Memory B cell (primary cell): ENCODE results near the gene COL4A2.

Experiments used
- ATAC-seq: fragments of 150-1000 bp; cut with Tn5 transposase; 2 replicates; pipeline ENCODE4 v1.10.0; 2021; ENCODE audit warnings: low read depth, mild to moderate bottlenecking, moderate library complexity
- DNase-seq, 2 donors: peaks; one replicate each; pipeline ENCODE4 v3.0.0; 2022; ENCODE audit warnings: low spot score in 2 of 2
- H3K27ac Mint-ChIP-seq: one replicate; pipeline ENCODE4 v1.8.0; 2022; ENCODE audit warnings: mild to moderate bottlenecking, moderate library complexity, mixed read lengths
- H3K27me3 Mint-ChIP-seq: one replicate; pipeline ENCODE4 v1.8.0; 2022; ENCODE audit warnings: mixed read lengths
- H3K36me3 Mint-ChIP-seq: one replicate; pipeline ENCODE4 v1.8.0; 2022; ENCODE audit warnings: mild to moderate bottlenecking, mixed read lengths
- H3K4me1 Mint-ChIP-seq: one replicate; pipeline ENCODE4 v1.8.0; 2022; ENCODE audit warnings: mixed read lengths
- H3K4me3 Mint-ChIP-seq: one replicate; pipeline ENCODE4 v1.8.0; 2022; ENCODE audit warnings: mild to moderate bottlenecking, moderate library complexity, mixed read lengths
- H3K9me3 Mint-ChIP-seq: one replicate; pipeline ENCODE4 v1.8.0; 2022; ENCODE audit warnings: mixed read lengths

COL4A2 gene

DNA sequence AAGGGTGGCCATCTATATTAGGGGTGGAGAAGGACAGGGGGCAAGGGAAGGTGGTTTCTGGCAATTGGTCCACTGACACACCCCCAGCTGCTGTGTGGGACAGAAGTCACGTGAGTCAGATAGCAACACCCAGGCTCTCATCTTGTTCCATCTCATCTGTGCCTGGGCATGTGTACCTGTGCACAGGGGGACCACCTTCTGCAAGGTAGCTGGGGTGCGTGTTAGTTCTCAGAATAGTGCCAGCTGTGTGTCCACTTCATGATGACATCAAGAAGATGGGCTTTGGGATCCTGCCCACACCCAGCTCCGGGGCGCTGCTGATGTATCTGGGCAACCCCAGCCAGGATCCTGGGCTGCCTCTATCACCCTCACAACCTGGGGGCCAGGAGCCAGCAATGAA is 38.6 kb downstream of the COL4A2 start:
- Mint-ChIP-seq H3K36me3 (no peaks in the 10 kb centered on the region), H3K9me3 (peaks cover 2% of the 10 kb centered on the region), H3K4me1 (peaks cover 7% of the 10 kb centered on the region), H3K4me3 (no peak overlapping the region), H3K27me3 (peaks cover 2% of the 10 kb centered on the region), H3K27ac (no peak overlapping the region)
- DNase-seq = no peak
- no peak for ATAC-seq

DNA sequence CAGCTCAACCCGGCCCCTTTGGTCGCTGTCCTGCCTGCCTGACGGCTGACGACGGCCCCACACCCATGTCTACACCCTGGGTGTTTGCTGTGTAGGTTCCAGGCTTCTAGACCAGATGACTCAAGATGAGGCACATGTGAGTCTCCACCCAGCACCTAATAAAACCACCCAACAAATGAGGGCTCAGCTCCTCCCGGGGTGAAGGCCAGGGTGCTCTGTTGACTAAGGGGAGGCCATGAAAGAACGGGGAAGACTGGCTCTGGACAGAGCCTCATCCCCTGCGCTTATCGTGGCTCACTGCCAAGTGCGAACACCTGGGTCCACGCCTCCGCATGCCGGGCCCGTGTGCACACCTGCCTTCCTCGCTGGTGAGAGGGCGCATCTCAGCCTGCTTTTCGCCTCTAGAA is 39.6 kb downstream of the COL4A2 start:
- Mint-ChIP-seq H3K9me3 (peaks cover 2% of the 10 kb centered on the region), H3K4me1 (no peaks in the 10 kb centered on the region), H3K36me3 (no peaks in the 10 kb centered on the region), H3K27ac (no peak overlapping the region), H3K27me3 (peaks cover 3% of the 10 kb centered on the region), H3K4me3 (no peak overlapping the region)
- DNase-seq (no peak), ATAC-seq (no peak)

DNA sequence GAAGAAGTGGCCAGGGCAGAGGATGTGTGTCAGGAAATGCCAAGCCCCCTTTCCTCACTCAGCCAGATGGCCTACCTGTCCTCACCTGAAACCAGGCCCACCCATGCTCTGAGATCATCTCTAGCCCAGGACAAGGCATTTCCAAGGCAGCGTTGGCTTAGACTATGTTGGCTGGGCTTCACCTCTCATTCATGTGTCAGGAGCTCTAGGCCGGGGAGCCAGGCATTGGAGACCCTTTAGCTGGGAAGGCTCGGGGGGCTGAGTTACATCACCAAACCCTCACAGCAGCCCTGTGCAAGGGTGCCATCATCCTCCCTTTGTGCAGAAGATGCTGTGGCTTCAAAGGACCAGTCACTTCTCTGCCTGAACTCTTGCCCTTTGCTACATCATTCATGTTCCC is 40.0 kb downstream of the COL4A2 start:
- Mint-ChIP-seq H3K4me3 (no peak overlapping the region), H3K9me3 (peaks cover 2% of the 10 kb centered on the region), H3K27ac (no peak overlapping the region), H3K27me3 (peaks cover 6% of the 10 kb centered on the region), H3K36me3 (no peaks in the 10 kb centered on the region), H3K4me1 (no peaks in the 10 kb centered on the region)
- DNase-seq (no peak), ATAC-seq (no peak)

DNA sequence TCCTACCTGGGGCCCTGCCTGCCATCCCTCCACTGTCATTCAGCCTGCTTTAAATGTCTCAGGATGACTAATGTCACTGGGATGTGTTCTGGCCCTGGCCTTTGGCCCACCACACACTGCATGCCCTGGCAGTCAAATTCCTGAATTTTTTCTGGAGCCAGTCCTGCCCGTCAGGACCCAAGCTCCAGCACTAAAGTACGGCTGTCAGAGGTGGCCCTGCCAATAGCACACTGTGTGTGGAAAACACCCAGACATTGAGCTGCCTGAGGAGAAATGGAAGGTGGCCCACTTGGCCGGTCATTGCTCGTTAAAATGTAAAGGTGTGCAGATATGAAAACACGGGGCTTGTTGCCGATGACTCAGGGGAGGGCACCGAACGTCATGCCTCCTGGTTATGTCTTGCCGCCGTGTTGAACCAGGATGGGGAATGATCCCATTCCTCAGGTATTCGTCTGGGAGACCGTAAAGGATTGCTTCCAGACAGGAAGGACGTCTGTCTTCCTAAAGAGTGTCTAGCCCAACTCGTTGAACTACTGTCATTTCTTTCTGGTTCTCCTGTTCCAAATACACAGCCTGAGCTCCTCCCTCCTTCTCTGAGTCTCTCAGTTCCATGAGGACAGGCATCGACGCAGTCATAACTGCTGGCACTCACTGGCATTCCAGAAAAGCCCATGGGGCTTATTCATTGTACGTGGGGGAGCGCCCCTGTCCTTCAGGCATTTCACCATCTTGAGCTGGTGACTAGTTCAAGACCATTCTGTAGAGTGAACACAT is 40.6 kb downstream of the COL4A2 start:
- H3K9me3 Mint-ChIP-seq = peaks cover 2% of the 10 kb centered on the region
- no peak for ATAC-seq
- peaks cover 6% of the 10 kb centered on the region for H3K27me3 Mint-ChIP-seq
- no peaks in the 10 kb centered on the region for H3K4me1 Mint-ChIP-seq
- no peaks in the 10 kb centered on the region for H3K36me3 Mint-ChIP-seq
- no peak overlapping the region for H3K27ac Mint-ChIP-seq
- H3K4me3 Mint-ChIP-seq = no peak overlapping the region
- no peak for DNase-seq

DNA sequence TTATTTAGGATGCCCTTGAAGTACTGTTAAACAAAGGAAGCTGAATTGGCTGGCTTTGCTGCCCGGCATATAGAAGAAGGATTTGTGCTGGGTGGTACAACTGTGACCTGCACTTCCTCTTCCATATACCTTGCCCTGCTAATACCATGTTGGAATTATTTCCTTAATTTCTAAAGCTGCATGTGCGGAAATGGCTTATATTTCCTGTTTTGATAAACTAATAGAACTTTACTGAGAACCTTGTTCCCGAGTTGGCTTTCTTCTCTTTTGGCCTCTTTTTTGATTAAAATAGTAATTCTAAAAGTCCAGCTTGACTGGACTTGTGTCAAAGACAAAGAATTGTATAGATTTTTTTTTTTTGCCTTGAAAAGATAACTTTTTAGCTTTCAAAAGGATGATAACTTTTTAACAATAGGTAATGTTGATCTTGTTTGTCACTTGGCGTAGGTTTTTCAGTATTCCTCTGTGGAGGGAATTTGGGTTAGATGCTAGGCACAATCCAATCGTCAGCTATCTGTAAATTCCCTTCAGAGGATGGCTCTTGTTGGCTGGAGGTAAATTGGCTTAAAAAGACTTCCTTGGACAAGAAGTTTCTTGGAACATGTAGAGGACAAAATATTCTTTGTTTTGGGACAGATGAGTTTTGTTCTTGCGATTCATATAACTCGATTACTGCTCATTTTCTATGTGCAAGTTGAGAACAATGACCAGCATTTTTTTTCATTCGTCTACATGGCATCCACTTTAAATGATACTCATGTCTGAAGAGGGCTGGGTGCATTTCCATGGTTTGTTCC is 41.4 kb downstream of the COL4A2 start:
- ATAC-seq = no peak
- no peak for DNase-seq
- Mint-ChIP-seq H3K9me3 (peaks cover 2% of the 10 kb centered on the region), H3K27me3 (peaks cover 6% of the 10 kb centered on the region), H3K27ac (no peak overlapping the region), H3K4me1 (no peaks in the 10 kb centered on the region), H3K4me3 (no peak overlapping the region), H3K36me3 (no peaks in the 10 kb centered on the region)

DNA sequence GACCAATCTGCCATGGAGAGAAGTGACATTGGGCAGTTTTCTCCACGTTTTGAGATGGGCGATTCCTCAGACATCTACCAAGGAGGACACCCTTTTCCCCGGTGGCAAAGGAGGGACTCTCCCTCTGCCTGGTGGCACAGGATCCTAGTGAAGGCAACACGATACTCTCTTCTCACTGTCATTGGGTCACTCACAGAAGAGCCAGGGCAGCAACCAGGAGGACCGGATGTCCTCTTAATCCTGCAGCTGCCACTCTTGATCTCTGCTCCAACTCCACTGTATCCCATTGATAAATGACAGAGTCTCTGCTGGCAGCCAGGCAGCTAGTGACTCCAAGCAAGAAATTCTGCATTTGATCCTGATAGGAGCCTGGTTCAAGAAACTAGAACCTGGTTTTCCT is 42.2 kb downstream of the COL4A2 start:
- no peak overlapping the region for H3K27ac Mint-ChIP-seq
- no peak overlapping the region for H3K4me3 Mint-ChIP-seq
- H3K9me3 Mint-ChIP-seq = peaks cover 2% of the 10 kb centered on the region
- no peak for ATAC-seq
- H3K27me3 Mint-ChIP-seq = peaks cover 6% of the 10 kb centered on the region
- no peak for DNase-seq
- no peaks in the 10 kb centered on the region for H3K36me3 Mint-ChIP-seq
- no peaks in the 10 kb centered on the region for H3K4me1 Mint-ChIP-seq

DNA sequence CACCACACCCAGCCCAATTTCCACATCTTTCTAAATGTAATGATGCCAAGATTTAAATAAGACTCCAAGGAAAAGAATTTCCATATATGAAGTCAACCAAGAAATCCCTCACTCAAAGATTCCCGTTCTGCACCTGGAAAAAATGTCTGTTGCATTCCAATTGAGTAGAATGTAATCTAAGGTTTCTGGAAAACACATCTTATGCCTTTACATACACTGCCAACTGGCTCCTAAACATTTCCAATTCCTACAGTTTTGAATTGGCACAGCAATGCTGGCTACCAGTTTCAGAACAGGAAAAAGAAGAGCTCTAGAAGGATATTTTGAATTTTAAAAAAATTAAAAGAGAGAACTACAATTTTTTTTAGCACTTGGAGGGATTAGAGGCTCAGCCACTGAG is 43.0 kb downstream of the COL4A2 start:
- H3K27ac Mint-ChIP-seq = no peak overlapping the region
- H3K36me3 Mint-ChIP-seq = no peaks in the 10 kb centered on the region
- H3K27me3 Mint-ChIP-seq = peaks cover 6% of the 10 kb centered on the region

DNA sequence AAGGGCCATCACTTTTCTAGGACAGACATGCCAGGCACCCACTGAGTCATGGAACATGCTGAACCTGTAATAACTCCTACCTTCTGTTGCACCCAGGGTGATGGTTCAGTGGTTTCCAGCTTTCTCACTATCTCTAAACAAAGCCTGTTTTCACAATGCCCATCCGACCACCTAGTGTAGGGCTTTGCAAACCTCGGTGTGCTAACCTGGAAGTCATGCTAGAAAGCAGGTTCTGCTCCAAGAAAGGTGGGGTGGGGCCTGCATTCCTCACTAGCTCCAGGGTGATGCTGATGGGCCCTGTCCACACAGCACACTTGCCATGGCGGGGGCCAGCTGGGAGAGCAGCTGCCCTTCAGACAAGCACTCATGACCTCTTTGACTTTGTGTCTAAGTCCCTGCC is 43.4 kb downstream of the COL4A2 start:
- DNase-seq = no peak
- H3K27ac Mint-ChIP-seq = no peak overlapping the region
- no peak for ATAC-seq
- H3K4me3 Mint-ChIP-seq = no peak overlapping the region
- H3K36me3 Mint-ChIP-seq = no peaks in the 10 kb centered on the region
- no peaks in the 10 kb centered on the region for H3K9me3 Mint-ChIP-seq
- peaks cover 6% of the 10 kb centered on the region for H3K27me3 Mint-ChIP-seq
- H3K4me1 Mint-ChIP-seq = no peaks in the 10 kb centered on the region

More for the DNA sequence above, 43.0 kb downstream of the COL4A2 start:
- ATAC-seq (no peak), DNase-seq (no peak)
- no peak overlapping the region for H3K4me3 Mint-ChIP-seq
- H3K4me1 Mint-ChIP-seq = no peaks in the 10 kb centered on the region
- H3K9me3 Mint-ChIP-seq = no peaks in the 10 kb centered on the region

DNA sequence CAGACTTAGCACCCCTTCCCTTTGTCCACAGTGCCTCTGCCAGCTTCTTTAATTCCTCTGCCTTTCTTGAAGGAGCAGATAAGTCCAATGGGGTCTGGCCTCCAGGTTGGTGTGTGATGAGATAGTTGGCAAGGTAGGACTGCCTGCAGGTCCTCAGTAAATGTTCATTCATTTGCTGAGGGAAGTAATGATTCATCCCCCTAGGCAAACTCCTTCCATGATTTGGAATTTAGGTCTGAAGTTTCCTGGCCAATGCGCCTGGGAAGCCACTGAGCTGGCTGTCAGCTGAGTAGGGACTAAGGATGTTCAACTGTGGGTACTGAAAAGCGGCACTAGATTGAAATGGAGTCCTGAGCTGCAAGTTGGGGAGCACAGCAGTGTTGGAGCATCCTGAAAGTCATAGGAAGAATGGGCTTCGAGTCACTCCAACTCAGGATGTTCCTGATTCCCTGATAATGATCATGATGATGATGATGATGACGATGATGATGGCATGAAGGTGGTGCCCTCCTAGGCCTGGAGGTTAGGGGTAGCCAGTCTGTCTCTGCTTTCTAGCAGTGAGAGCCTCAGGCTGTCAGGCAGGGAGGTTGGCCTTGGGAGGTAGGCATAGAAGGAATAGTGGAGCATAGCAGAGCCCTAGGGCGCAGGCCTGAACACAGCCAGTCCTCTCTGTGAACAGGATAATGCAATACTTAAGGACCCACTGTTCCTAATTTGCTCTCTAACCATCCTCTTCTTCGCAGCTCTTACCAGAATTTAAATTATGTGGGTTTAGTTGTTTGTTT is 44.7 kb downstream of the COL4A2 start:
- H3K4me3 Mint-ChIP-seq = no peak overlapping the region
- no peaks in the 10 kb centered on the region for H3K9me3 Mint-ChIP-seq
- H3K36me3 Mint-ChIP-seq = no peaks in the 10 kb centered on the region
- H3K27ac Mint-ChIP-seq = no peak overlapping the region
- H3K27me3 Mint-ChIP-seq = peaks cover 4% of the 10 kb centered on the region
- no peaks in the 10 kb centered on the region for H3K4me1 Mint-ChIP-seq
- ATAC-seq (no peak), DNase-seq (no peak)

DNA sequence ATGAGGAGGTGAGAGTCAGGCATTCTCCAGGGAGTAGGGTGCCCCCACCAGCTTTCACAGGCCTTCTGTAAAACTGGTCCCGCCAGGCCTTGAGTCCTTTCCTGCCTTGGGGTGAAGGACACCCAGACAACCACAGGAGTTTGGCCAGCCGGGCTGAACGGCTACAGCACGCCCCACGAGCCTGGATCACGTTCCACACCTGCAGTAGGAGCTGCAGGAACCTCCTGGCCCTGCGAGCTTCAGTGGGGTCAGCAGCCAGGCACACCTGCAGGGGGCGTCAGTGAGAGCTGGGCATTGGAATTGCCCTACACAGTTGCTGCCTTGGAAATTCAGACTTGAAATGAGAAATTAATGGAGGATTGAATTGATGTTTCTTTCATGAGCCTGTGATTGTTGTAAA is 45.7 kb downstream of the COL4A2 start:
- Mint-ChIP-seq H3K4me1 (no peaks in the 10 kb centered on the region), H3K9me3 (no peaks in the 10 kb centered on the region), H3K27ac (no peak overlapping the region), H3K36me3 (no peaks in the 10 kb centered on the region), H3K4me3 (no peak overlapping the region), H3K27me3 (peaks cover 4% of the 10 kb centered on the region)
- ATAC-seq (no peak), DNase-seq (no peak)

DNA sequence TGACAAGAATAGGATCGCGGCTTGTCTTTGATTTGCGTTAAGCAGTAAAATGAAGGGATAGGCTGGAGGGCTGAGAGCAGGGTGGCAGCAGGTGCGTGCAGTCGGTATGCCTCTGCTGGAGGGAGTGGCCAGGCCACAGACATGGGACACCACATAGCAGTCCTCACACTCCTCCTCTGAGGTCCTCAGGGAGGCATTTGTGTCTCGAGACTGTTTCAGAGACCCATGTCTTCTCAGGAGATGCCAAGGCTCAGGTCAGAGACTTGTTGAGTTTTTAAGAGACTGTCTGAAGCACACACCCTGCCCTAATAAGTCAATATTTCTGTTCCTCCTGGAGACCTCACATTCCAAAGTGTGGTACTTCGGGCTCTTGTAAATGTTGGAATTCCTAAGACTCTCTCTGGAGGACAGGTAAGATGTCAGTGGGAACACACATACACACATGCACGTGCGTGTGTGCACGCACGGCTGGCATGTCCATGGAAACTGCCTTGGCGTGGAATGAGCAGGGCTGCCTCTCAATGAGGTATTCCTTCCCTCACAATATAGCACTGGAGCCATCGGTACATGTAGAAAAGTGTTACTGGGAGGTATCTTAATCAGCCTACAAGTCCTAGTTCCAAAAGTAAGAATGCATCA is 46.4 kb downstream of the COL4A2 start:
- DNase-seq = no peak
- Mint-ChIP-seq H3K36me3 (no peaks in the 10 kb centered on the region), H3K4me3 (no peak overlapping the region), H3K4me1 (no peaks in the 10 kb centered on the region), H3K9me3 (no peaks in the 10 kb centered on the region), H3K27ac (no peak overlapping the region), H3K27me3 (peaks cover 4% of the 10 kb centered on the region)
- ATAC-seq = no peak

DNA sequence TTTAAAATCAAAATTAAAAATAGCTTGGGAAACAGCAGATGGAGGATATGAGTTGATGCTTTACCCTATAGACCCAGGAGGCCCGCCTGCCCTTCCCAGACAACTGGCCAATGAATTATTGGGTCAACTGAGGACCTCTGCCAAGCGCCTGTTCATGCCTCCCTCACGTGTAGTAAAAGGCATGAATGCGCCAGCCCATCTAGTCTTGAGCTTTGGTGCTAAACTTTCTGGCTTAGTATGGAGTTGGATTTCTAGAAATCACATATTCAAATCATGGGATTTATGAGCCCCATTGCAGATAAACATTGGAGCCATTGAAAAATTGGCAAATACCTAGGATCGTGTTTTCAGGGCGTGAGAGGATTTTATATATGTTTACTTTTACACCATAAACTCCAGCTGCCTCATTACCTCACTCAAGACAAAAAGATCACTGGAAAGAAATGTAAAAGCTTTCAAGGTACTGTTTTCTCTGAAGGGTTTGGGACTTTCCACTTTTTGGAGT is 47.1 kb downstream of the COL4A2 start:
- Mint-ChIP-seq H3K27me3 (peaks cover 4% of the 10 kb centered on the region), H3K9me3 (no peaks in the 10 kb centered on the region), H3K27ac (no peak overlapping the region), H3K4me1 (no peaks in the 10 kb centered on the region), H3K36me3 (no peaks in the 10 kb centered on the region), H3K4me3 (no peak overlapping the region)
- DNase-seq (no peak), ATAC-seq (no peak)

DNA sequence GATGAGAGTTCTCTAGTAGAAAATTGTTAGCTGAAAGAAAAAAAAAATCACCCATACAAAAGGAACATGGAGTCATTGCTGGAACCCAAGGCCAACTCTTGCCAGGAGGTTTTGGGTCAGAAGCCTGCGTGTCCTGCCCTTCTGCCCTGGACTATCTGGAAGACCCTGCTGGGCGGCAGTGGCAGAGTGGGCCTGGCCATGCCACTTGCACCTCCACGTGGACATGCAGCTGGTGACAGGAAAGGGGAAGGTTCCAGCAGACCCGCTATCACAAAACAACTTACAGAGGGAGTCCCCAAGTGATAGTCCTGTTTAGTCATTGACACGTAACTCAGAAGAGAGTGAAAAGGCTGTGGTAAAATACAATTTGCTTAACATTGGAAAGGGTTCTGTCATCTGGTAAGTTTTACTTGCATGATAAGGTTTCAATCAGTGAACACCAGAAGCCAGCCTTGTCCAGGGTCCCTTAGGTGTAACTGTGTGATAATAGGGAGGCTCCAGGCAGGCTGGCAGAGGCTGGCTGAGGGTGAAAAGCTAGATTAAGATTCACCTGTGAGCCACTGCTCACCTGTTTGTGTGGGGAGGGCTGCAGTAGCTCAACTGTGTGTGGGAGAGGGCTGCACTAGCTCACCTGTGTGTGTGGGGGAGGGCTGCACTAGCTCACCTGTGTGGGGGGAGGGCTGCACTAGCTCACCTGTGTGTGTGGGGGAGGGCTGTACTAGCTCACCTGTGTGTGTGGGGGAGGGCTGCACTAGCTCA is 47.8 kb downstream of the COL4A2 start:
- DNase-seq (no peak), ATAC-seq (no peak)
- Mint-ChIP-seq H3K27me3 (peaks cover 4% of the 10 kb centered on the region), H3K36me3 (no peaks in the 10 kb centered on the region), H3K9me3 (no peaks in the 10 kb centered on the region), H3K4me1 (no peaks in the 10 kb centered on the region), H3K27ac (no peak overlapping the region), H3K4me3 (no peak overlapping the region)
